Testis (tissue), 3 donors: ENCODE results near the gene ANKRD60. TPM values are rescaled to one million over a fixed set of nuclear protein-coding genes. Genes with fewer than 3 reads are reported as not detected.

Experiments
- DNase-seq: peaks from one replicate; pipeline ENCODE4 v3.0.0-alpha.2; 2019
- H3K27ac ChIP-seq, 2 donors: fragments of 200-600 bp; sonication (generic); one replicate each; pipeline ENCODE4 v1.5.1; 2019
- H3K27me3 ChIP-seq: fragments of 200-600 bp; sonication (generic); one replicate; pipeline ENCODE4 v1.5.1; 2019
- H3K36me3 ChIP-seq: fragments of 200-600 bp; sonication (generic); one replicate; pipeline ENCODE4 v1.5.1; 2017; ENCODE audit warnings: low read depth; ENCODE audit errors: missing control alignments
- H3K4me1 ChIP-seq: fragments of 200-600 bp; sonication (generic); one replicate; pipeline ENCODE4 v1.5.1; 2019
- H3K4me3 ChIP-seq, 2 donors: fragments of 200-600 bp; sonication (generic); one replicate each; pipeline ENCODE4 v1.5.1; 2017 to 2019
- H3K9me3 ChIP-seq: fragments of 200-600 bp; sonication (generic); one replicate; pipeline ENCODE4 v1.5.1; 2017
- POLR2A ChIP-seq: fragments of 450-650 bp; IDR thresholded peaks from one replicate; pipeline ENCODE4 v1.6.1; 2017; ENCODE audit warnings: antibody characterized with exemption, mild to moderate bottlenecking, moderate library complexity
- WGBS, 2 donors: methylation state at CpG; one replicate each; pipeline ENCODE4 v1.1.5; 2018; 5-methylcytosine and 5-hydroxymethylcytosine counted together
- intact Hi-C: fragments of 100-400 bp; cut with DNase I; formaldehyde crosslinking; loops from one replicate; pipeline ENCODE4 v1.15.1; 2023; ENCODE audit warnings: low total_unique reads
- polyA plus RNA-seq: library from polyadenylated mRNA; stranded (reverse); fragments of 350-450 nt; fragmentation: Illumina TruSeq; extraction: RNeasy Lipid Tissue Mini Kit (QIAGEN cat#74804); gene quantifications from one replicate; pipeline ENCODE4 v1.2.3, GENCODE V29; 2014; ENCODE audit warnings: low read depth, low replicate concordance; ENCODE audit not compliant: insufficient read depth
- total RNA-seq, 2 donors: library from RNA; depleted of rRNA; stranded (reverse); fragments of >200 nt; gene quantifications; one replicate each; pipeline ENCODE4 v1.2.3, GENCODE V29; 2016
- TF ChIP-seq, protein P1 (sequence below), 3 experiments: fragments of 450-650 bp in 2 of 3; fragments of 200-600 bp in 1 of 3; sonication (generic) in 1 of 3; IDR thresholded peaks; one replicate each; pipeline ENCODE4 v1.5.1; 2016 to 2019; ENCODE audit warnings: antibody characterized with exemption in 3 of 3, mild to moderate bottlenecking in 2 of 3, moderate library complexity in 1 of 3

ANKRD60 gene
- total and polyA plus RNA-seq, 3 donors from 2014 or later: 3.0 to 8.0 (median 7.7) TPM

DNA sequence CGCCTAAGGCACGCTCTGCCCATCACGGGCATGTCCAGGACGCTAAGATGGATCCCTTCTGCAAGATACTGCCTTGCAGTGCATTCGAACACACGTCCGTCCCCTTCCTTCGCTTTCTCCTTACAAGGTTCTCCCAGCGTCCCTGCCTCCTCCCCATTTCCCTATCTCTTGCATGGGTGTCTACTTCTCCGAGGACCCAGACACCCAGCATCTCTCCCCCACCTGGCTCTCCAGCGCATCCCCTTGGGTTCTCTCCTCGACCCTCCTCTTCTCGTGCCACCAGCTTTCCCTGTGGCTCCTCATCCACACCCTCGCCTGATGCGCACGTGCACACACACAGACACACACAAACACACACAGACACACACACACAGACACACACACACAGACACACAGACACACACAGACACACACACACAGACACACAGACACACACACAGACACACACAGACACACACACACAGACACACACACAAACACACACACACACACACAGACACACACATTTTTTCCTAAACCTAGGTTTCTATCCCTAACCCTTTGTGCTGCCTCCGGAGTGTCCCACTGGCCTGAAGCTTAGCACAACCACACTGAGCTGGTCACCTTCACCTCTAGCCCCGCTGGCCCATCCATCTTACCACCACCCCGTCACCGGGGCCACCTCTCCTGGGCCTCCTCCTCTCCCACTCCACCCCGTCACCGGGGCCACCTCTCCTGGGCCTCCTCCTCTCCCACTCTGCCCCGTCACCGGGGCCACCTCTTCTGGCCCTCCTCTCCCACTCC is 31.9 kb downstream of the ANKRD60 start:
- Histone ChIP-seq H3K4me1 (no peaks in the 10 kb centered on the region), H3K4me3 (no peak overlapping the region), H3K9me3 (no peaks in the 10 kb centered on the region), H3K36me3 (no peaks in the 10 kb centered on the region), H3K27me3 (no peaks in the 10 kb centered on the region), H3K27ac (no peak overlapping the region)
- intact Hi-C loops: no loop called here
- no peak for DNase-seq
- 72 to 76% methylated on average over 24 of the region's 24 CpGs for WGBS, 2 donors
- TF ChIP-seq POLR2A: no peak
- TF ChIP-seq, protein P1, sequence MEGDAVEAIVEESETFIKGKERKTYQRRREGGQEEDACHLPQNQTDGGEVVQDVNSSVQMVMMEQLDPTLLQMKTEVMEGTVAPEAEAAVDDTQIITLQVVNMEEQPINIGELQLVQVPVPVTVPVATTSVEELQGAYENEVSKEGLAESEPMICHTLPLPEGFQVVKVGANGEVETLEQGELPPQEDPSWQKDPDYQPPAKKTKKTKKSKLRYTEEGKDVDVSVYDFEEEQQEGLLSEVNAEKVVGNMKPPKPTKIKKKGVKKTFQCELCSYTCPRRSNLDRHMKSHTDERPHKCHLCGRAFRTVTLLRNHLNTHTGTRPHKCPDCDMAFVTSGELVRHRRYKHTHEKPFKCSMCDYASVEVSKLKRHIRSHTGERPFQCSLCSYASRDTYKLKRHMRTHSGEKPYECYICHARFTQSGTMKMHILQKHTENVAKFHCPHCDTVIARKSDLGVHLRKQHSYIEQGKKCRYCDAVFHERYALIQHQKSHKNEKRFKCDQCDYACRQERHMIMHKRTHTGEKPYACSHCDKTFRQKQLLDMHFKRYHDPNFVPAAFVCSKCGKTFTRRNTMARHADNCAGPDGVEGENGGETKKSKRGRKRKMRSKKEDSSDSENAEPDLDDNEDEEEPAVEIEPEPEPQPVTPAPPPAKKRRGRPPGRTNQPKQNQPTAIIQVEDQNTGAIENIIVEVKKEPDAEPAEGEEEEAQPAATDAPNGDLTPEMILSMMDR (IDR thresholded peaks at IDR 0.05): no peak

DNA sequence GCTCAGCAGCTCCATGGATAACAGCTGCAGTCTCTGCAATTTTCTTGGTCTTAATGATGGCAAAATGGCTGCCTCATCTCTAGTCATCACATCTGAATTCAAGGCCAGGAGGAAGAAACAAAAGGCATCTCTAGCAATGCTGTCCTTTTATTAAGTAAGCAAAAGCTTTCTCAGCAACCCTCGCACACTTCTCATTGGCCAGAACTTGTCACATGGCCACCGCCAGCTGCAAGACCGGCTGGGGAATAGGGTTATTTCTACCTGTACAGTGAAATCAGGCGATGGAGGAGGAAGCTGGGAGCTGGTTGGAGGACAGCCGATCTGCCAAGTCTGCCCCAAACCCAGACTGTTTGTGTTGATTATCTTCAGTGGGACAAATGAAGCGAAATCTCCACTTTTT is 33.4 kb downstream of the ANKRD60 start:
- intact Hi-C loops: no loop called here
- Histone ChIP-seq H3K9me3 (no peaks in the 10 kb centered on the region), H3K27me3 (no peaks in the 10 kb centered on the region), H3K27ac (no peak overlapping the region), H3K36me3 (no peaks in the 10 kb centered on the region), H3K4me1 (no peaks in the 10 kb centered on the region), H3K4me3 (no peak overlapping the region)
- WGBS, 2 donors: 90 to 94% methylated on average over 6 of the region's 6 CpGs
- DNase-seq: no peak
- no peak for TF ChIP-seq POLR2A
- TF ChIP-seq, protein P1 (IDR thresholded peaks at IDR 0.05): no peak

DNA sequence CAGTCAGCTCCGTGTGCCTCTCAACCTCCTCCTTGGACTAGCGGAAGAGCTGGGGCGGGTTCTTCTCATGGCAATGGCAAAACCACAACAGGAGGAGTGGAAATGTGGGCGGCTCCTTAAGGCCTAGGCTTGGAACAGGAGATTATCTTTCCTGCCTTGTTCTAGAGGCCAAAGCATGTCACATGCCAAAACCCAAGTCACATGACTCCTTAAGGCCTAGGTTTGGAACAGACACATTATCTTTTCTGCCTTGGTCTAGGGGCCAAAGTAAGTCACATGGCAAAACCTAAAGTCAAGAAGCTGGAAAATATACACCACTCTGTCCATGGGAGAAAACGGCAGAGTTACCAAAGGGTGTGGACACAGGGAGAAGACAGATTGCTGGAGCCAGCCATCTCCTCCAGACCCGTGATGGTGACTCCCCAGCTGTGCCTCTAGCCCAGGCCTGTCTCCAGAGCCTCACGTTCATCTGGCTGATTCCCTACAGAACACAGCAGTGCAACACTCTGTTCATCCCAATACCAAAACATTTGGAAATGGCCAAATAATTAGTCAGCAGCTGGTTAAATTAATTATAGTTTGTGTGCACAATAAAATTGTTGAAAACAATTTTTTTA is 34.2 kb downstream of the ANKRD60 start:
- TF ChIP-seq POLR2A: no peak
- TF ChIP-seq, protein P1 (IDR thresholded peaks at IDR 0.05): no peak
- intact Hi-C loops: no loop called here
- 75 to 82% methylated on average over 4 to 7 of the region's 7 CpGs for WGBS, 2 donors
- DNase-seq: no peak
- Histone ChIP-seq H3K9me3 (no peaks in the 10 kb centered on the region), H3K4me1 (no peaks in the 10 kb centered on the region), H3K36me3 (no peaks in the 10 kb centered on the region), H3K4me3 (no peak overlapping the region), H3K27ac (no peak overlapping the region), H3K27me3 (no peaks in the 10 kb centered on the region)

DNA sequence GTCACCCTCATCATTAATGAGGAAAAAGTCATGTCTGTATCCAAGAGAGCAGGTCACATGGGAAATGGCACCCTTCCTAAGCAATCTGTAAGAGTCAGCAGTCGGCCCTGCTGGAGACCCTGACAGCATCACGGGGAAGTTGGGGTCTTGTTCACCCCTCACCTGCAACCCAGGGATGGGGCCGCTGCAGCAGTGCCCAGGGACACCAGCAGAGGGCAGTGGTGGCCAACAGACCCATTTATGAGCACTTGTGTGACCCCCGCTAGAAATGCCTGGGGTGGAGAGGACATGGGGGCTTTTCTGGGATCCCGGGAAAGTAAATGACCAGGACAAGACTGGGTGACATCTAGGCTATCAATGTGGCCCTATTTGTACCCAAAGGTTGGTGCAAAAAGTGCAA is 35.9 kb downstream of the ANKRD60 start:
- no peak for DNase-seq

More for the DNA sequence above, 35.9 kb downstream of the ANKRD60 start:
- TF ChIP-seq, protein P1 (IDR thresholded peaks at IDR 0.05): no peak
- no peak for TF ChIP-seq POLR2A
- H3K4me3 ChIP-seq: no peak overlapping the region
- no peaks in the 10 kb centered on the region for H3K36me3 ChIP-seq
- no peaks in the 10 kb centered on the region for H3K27me3 ChIP-seq
- H3K9me3 ChIP-seq: no peaks in the 10 kb centered on the region
- no peak overlapping the region for H3K27ac ChIP-seq
- 61 to 67% methylated on average over 5 of the region's 5 CpGs for WGBS, 2 donors
- intact Hi-C loops: no loop called here
- H3K4me1 ChIP-seq: no peaks in the 10 kb centered on the region
